Lung (tissue), 12 donors: ENCODE data around the gene FCMR. TPM values are rescaled to one million over a fixed set of nuclear protein-coding genes. Genes with fewer than 3 reads are reported as not detected.

ENCODE experiments used
- ATAC-seq: fragments of 200-7000 bp; cut with Tn5 transposase; one replicate; pipeline ENCODE4 v1.9.1; 2020; ENCODE audit warnings: moderate number of reproducible peaks; ENCODE audit not compliant: insufficient read depth, low FRiP score
- DNase-seq, 3 donors: peaks; one replicate each; pipeline ENCODE4 v3.0.0-alpha.2; 2013 to 2017
- H3K27ac ChIP-seq, 2 donors: one replicate each; pipeline ENCODE4 v1.5.1; 2013; ENCODE audit warnings: mild to moderate bottlenecking in 2 of 2, moderate library complexity in 2 of 2, control low read depth in 1 of 2, inconsistent platforms in 1 of 2, low read depth in 1 of 2, low read length in 1 of 2
- H3K27me3 ChIP-seq, 3 donors: one replicate each; pipeline ENCODE4 v1.5.1; 2013; ENCODE audit warnings: low read length in 2 of 3; ENCODE audit not compliant: control insufficient read depth in 3 of 3, insufficient read depth in 3 of 3
- H3K36me3 ChIP-seq, 4 donors: one replicate each; pipeline ENCODE4 v1.5.1; 2013; ENCODE audit warnings: low read length in 4 of 4, mild to moderate bottlenecking in 1 of 4, moderate library complexity in 1 of 4; ENCODE audit not compliant: control insufficient read depth in 4 of 4, insufficient read depth in 4 of 4
- H3K4me1 ChIP-seq, 5 donors: one replicate each; pipeline ENCODE4 v1.5.1; 2013; ENCODE audit warnings: low read length in 5 of 5, mild to moderate bottlenecking in 2 of 5, moderate library complexity in 1 of 5; ENCODE audit not compliant: control insufficient read depth in 5 of 5, insufficient read depth in 5 of 5
- H3K4me3 ChIP-seq: one replicate; pipeline ENCODE4 v1.5.1; 2013; ENCODE audit warnings: mild to moderate bottlenecking, control low read depth, moderate library complexity
- H3K9ac ChIP-seq, 2 donors: one replicate each; pipeline ENCODE4 v1.5.1; 2013; ENCODE audit warnings: low read length in 2 of 2, control low read depth in 1 of 2; ENCODE audit not compliant: insufficient read depth in 1 of 2
- H3K9me3 ChIP-seq, 4 donors: one replicate each; pipeline ENCODE4 v1.5.1; 2013; ENCODE audit warnings: low read length in 3 of 4, mild to moderate bottlenecking in 1 of 4, moderate library complexity in 1 of 4; ENCODE audit not compliant: control insufficient read depth in 4 of 4, insufficient read depth in 3 of 4
- WGBS, 2 donors: extraction: QIAGEN DNeasy Blood & Tissue Kit; methylation state at CpG; one replicate each; pipeline ENCODE4 v1.1.7; 2013; 5-methylcytosine and 5-hydroxymethylcytosine counted together
- polyA plus RNA-seq, 2 donors: library from polyadenylated mRNA; stranded (reverse); fragments of 200-250 nt; gene quantifications; one replicate each; pipeline ENCODE4 v1.2.1, GENCODE V29; 2013
- total RNA-seq, 2 donors: library from RNA; depleted of rRNA in 1 of 2; stranded (reverse); fragments of >200 nt in 1 of 2; gene quantifications; one replicate each; pipeline ENCODE4 v1.2.1, GENCODE V29; 2014 to 2021
- TF ChIP-seq, protein P1 (sequence below): IDR thresholded peaks from 2 replicates; pipeline ENCODE4 v1.5.1; 2012; ENCODE audit warnings: mild to moderate bottlenecking; ENCODE audit errors: control extremely low read depth, extremely low read depth
- donor health status: control.
- donor health status: control.
- donor health status: Bipolar disorder and iron deficiency.
- donor health status: healthy.
- donor health status: DM: yes; HTN: yes; CAD: no.

The FCMR gene
- total and polyA plus RNA-seq, 4 donors = 3.6 to 13.3 (median 9.5) TPM

DNA sequence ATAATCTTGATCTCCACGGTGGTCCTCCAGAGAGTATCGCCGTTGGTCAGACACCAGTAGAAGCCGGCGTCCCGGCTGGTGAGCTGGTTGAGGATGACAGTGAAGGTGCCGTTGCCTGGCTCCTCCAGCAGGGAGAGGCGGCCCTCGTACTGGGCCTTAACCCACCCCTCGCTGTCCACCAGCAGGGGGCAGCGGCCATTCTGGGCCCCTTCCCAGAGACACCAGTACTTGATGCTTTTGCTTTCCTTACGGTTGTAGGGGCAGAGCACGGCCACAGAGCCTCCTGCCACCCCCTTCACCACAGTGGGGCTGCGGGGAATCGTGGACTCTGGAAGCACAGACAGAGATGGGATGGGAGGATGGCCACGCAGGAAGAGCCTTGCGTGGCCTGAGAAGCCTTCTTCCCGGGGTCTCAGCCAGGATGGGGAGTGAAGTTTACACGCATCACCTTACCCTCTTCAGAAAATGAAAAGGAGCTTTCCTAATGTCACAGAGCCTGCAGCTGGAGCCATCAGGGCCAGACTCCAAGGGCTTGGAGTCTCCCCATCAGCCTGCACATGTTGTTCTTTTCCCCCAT, 13.8 kb upstream of the FCMR start:
- TF ChIP-seq, protein P1, sequence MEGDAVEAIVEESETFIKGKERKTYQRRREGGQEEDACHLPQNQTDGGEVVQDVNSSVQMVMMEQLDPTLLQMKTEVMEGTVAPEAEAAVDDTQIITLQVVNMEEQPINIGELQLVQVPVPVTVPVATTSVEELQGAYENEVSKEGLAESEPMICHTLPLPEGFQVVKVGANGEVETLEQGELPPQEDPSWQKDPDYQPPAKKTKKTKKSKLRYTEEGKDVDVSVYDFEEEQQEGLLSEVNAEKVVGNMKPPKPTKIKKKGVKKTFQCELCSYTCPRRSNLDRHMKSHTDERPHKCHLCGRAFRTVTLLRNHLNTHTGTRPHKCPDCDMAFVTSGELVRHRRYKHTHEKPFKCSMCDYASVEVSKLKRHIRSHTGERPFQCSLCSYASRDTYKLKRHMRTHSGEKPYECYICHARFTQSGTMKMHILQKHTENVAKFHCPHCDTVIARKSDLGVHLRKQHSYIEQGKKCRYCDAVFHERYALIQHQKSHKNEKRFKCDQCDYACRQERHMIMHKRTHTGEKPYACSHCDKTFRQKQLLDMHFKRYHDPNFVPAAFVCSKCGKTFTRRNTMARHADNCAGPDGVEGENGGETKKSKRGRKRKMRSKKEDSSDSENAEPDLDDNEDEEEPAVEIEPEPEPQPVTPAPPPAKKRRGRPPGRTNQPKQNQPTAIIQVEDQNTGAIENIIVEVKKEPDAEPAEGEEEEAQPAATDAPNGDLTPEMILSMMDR = peak; percentile 21
- ATAC-seq (no peak), DNase-seq (no peak)
- Histone ChIP-seq H3K27me3 (no peaks in the 10 kb centered on the region), H3K9ac (no peak overlapping the region), H3K4me1 (no peaks in the 10 kb centered on the region), H3K4me3 (no peak overlapping the region), H3K36me3 (peaks cover 0 to 4% (median 0%) of the 10 kb centered on the region in 4 donors), H3K27ac (no peak overlapping the region), H3K9me3 (no peaks in the 10 kb centered on the region)
- WGBS, 2 donors = 62 to 73% methylated on average over 19 of the region's 19 CpGs

DNA sequence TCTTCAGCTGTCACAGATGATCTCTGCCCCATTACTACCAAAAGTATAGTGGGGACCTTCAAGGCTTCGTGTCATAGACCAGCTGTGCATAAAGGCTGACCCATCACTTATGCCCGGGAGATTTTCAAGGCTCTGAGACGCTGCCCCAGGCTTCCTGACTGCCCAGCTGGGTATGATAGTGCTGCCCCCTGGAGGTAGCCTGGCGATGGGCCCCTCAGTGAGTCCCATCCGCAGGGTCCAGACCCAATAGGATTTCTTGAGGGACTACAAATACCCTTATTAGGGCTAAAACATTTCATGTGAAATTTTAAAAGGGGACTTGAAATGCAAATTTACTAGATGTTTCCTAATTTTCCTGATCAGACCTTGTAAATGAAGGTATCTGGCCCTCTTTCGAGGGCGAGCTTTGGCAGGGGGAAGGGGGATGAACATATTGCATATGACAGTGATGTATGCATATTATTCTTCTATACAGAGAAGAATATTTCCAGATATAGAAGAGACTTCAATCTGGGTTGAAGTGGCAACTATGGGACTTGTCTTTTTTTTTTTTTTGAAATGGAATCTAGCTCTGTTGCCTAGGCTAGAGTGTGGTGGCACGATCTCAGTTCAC, 11.7 kb upstream of the FCMR start:
- H3K4me3 ChIP-seq = no peak overlapping the region
- no peak overlapping the region for H3K27ac ChIP-seq
- 63 to 68% methylated on average over 8 of the region's 8 CpGs for WGBS, 2 donors
- no peak for ATAC-seq
- no peak for DNase-seq
- no peaks in the 10 kb centered on the region for H3K4me1 ChIP-seq
- no peak overlapping the region for H3K9ac ChIP-seq
- H3K9me3 ChIP-seq = no peaks in the 10 kb centered on the region
- no peaks in the 10 kb centered on the region for H3K27me3 ChIP-seq
- H3K36me3 ChIP-seq = peaks cover 0 to 4% (median 0%) of the 10 kb centered on the region in 4 donors
- TF ChIP-seq, protein P1 = peak; percentile 24

DNA sequence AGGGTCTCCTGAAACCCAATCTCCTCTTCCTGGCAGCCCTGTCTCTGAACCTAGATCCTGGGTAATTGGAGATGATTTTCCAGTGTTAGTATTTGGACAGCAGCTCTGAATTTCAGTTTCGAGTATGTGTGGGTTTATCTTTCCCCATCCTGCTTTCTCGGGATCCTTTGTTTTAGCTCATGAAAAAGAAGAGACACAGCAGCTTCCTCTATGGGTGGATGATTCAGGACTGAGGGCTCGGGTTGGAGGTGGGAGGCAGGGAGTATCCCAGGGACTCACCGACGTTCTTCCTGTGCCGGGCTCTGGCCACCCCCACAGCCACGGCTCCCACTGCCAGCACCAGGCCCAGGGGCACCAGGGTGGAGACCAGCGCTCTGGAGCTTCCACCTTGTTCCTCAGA, 10.4 kb upstream of the FCMR start:
- ATAC-seq = no peak
- WGBS, 2 donors = 67 to 90% methylated on average over 8 of the region's 8 CpGs

More for the DNA sequence above, 10.4 kb upstream of the FCMR start:
- Histone ChIP-seq H3K27ac (no peak overlapping the region), H3K9ac (no peak overlapping the region), H3K4me1 (no peaks in the 10 kb centered on the region), H3K27me3 (no peaks in the 10 kb centered on the region), H3K4me3 (no peak overlapping the region), H3K9me3 (no peaks in the 10 kb centered on the region), H3K36me3 (peaks cover 0 to 4% (median 0%) of the 10 kb centered on the region in 4 donors)
- no peak for DNase-seq
- TF ChIP-seq, protein P1 = no peak
